ENCODE results near the gene TMEM271.

DNA sequence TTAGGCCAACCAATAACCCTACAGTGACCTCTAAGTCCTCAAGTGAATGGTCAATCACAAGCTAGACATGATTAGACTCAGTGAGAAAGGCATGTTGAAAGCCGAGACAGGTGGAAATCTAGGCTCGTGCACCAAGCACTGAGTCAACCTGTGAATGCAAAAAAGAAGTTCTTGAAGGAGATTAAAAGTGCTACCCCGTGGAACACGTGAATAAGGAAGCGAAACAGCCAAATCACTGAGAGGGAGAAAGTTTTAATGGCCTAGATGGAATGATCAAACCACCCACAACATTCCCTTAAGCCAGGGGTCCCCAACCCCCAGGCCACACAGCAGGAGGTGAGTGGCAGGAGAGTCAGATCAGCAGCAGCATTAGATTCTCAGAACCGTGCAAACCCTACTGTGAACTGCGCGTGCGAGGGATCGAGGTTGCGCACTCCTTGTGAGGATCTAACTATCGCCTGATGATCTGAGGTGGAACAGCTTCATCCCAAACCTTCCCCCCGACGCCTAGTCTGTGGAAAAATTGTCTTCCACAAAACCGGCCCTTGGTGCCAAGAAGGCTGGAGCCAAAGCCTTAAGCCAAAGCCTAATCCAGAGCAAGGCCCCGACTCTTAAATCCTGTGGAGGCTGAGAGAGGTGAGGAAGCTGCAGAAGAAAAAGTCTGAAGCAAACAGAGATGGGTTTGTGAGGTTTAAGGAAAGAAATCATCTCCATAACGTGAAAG, 29.8 kb upstream of the TMEM271 start:
- TF ChIP-seq FOXA1 (IDR thresholded peaks at IDR 0.05) (no peak), RXRA (IDR thresholded peaks at IDR 0.05) (no peak)
- TF ChIP-seq, protein P1, sequence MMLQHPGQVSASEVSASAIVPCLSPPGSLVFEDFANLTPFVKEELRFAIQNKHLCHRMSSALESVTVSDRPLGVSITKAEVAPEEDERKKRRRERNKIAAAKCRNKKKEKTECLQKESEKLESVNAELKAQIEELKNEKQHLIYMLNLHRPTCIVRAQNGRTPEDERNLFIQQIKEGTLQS (IDR thresholded peaks at IDR 0.05): no peak
- TF ChIP-seq, protein P2, sequence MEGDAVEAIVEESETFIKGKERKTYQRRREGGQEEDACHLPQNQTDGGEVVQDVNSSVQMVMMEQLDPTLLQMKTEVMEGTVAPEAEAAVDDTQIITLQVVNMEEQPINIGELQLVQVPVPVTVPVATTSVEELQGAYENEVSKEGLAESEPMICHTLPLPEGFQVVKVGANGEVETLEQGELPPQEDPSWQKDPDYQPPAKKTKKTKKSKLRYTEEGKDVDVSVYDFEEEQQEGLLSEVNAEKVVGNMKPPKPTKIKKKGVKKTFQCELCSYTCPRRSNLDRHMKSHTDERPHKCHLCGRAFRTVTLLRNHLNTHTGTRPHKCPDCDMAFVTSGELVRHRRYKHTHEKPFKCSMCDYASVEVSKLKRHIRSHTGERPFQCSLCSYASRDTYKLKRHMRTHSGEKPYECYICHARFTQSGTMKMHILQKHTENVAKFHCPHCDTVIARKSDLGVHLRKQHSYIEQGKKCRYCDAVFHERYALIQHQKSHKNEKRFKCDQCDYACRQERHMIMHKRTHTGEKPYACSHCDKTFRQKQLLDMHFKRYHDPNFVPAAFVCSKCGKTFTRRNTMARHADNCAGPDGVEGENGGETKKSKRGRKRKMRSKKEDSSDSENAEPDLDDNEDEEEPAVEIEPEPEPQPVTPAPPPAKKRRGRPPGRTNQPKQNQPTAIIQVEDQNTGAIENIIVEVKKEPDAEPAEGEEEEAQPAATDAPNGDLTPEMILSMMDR (IDR thresholded peaks at IDR 0.05; ENCODE audit: low read depth, low read length, missing input control): no peak
- TF ChIP-seq, protein P3, sequence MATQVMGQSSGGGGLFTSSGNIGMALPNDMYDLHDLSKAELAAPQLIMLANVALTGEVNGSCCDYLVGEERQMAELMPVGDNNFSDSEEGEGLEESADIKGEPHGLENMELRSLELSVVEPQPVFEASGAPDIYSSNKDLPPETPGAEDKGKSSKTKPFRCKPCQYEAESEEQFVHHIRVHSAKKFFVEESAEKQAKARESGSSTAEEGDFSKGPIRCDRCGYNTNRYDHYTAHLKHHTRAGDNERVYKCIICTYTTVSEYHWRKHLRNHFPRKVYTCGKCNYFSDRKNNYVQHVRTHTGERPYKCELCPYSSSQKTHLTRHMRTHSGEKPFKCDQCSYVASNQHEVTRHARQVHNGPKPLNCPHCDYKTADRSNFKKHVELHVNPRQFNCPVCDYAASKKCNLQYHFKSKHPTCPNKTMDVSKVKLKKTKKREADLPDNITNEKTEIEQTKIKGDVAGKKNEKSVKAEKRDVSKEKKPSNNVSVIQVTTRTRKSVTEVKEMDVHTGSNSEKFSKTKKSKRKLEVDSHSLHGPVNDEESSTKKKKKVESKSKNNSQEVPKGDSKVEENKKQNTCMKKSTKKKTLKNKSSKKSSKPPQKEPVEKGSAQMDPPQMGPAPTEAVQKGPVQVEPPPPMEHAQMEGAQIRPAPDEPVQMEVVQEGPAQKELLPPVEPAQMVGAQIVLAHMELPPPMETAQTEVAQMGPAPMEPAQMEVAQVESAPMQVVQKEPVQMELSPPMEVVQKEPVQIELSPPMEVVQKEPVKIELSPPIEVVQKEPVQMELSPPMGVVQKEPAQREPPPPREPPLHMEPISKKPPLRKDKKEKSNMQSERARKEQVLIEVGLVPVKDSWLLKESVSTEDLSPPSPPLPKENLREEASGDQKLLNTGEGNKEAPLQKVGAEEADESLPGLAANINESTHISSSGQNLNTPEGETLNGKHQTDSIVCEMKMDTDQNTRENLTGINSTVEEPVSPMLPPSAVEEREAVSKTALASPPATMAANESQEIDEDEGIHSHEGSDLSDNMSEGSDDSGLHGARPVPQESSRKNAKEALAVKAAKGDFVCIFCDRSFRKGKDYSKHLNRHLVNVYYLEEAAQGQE (IDR thresholded peaks at IDR 0.05): no peak

All from liver (tissue), 3 donors.